ENCODE measurements around the gene REPS1.

DNA sequence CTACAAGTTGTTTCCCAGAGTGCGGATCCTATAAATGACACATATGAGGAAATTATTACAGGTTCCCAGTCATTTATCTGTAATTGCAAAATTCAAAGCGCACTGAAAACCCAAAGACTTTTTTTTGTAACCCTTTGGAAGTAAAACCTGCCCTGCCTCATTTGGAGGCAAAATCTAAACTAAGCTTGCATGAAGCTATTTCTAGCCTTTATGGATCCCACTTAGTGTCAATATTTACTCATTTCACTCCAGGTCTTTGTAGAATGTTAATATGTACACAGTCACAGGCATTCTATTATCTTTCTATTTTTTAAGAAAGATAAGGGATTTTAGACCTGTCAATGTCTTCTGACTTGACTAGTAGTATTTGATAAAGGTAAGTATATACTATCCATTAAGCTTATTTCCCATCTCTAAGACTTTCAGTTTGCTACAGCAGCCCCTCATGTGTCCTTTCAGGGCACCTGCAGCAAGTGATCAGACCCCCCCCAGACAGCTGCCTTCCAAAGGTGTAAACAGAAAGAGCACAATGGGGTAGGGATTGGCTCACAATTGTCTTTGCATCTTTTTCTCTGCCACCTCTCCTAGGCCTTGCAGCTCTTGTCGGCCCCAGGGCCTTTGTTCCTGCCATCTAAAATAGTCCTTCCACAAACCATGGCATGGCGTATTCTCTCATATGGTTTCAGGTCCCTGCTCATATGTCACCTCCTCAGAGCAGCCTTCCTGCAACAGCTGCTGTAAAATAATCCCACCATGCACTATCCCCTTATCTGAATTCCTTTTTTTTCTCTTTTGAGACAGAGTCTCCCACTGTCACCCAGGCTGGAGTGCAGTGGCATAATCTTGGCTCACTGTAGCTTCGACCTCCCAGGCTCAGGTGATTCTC is 1.3 kb upstream of the REPS1 start:
- TF ChIP-seq CTCF (IDR thresholded peaks at IDR 0.05): no peak
- TF ChIP-seq ETV6 (CRISPR knock-in tag; IDR thresholded peaks at IDR 0.05): no peak
- no peak for TF ChIP-seq MLX (CRISPR knock-in tag; IDR thresholded peaks at IDR 0.05)
